KMS-11 (cell line): ENCODE results near the gene CCSER1.

Source experiments
- H2AFZ ChIP-seq: fragments of 200-600 bp; sonication (generic); 2 replicates; pipeline ENCODE4 v1.6.1; 2016; ENCODE audit warnings: antibody characterized with exemption, mixed run types, low read depth
- H3K27ac ChIP-seq: fragments of 200-600 bp; sonication (generic); 2 replicates; pipeline ENCODE4 v1.6.1; 2016; ENCODE audit warnings: mild to moderate bottlenecking, mixed run types
- H3K27me3 ChIP-seq: fragments of 200-600 bp; sonication (generic); 2 replicates; pipeline ENCODE4 v1.6.1; 2017; ENCODE audit warnings: mild to moderate bottlenecking, low read depth, mixed run types, moderate library complexity; ENCODE audit not compliant: insufficient read depth
- H3K36me3 ChIP-seq: fragments of 200-600 bp; sonication (generic); 2 replicates; pipeline ENCODE4 v1.6.1; 2017; ENCODE audit warnings: mild to moderate bottlenecking, mixed run types; ENCODE audit not compliant: insufficient read depth
- H3K4me1 ChIP-seq: fragments of 200-600 bp; sonication (generic); 2 replicates; pipeline ENCODE4 v1.6.1; 2016; ENCODE audit warnings: mild to moderate bottlenecking, low read depth, mixed run types; ENCODE audit not compliant: poor library complexity, severe bottlenecking
- H3K4me2 ChIP-seq: fragments of 200-600 bp; sonication (generic); 2 replicates; pipeline ENCODE4 v1.7.0; 2016; ENCODE audit warnings: mild to moderate bottlenecking, mixed run types
- H3K4me3 ChIP-seq: fragments of 200-600 bp; sonication (generic); IDR thresholded peaks from 2 replicates; pipeline ENCODE4 v1.6.1; 2017; ENCODE audit warnings: low read depth, low read length, mixed read lengths; ENCODE audit not compliant: insufficient read depth
- H3K79me2 ChIP-seq: fragments of 200-600 bp; sonication (generic); 2 replicates; pipeline ENCODE4 v1.6.1; 2016; ENCODE audit warnings: low read depth, mixed run types; ENCODE audit not compliant: insufficient read depth
- H3K9ac ChIP-seq: fragments of 200-600 bp; sonication (generic); 2 replicates; pipeline ENCODE4 v1.6.1; 2016; ENCODE audit warnings: mild to moderate bottlenecking, mixed run types
- H4K20me1 ChIP-seq: fragments of 200-600 bp; sonication (generic); 2 replicates; pipeline ENCODE4 v1.6.1; 2016; ENCODE audit warnings: mild to moderate bottlenecking, mixed run types; ENCODE audit not compliant: insufficient read depth
- CTCF ChIP-seq: fragments of 200-600 bp; sonication (generic); conservative IDR thresholded peaks from 2 replicates; pipeline ENCODE4 v1.6.1; 2017; ENCODE audit warnings: low read depth, mild to moderate bottlenecking, antibody characterized with exemption, low read length, moderate library complexity, mixed read lengths

CCSER1 gene

GRCh38 chr4:91268913-91269312 is 1141.7 kb downstream of the CCSER1 start:
- Histone ChIP-seq H3K4me1 (no peaks in the 10 kb centered on the region), H3K27ac (no peak overlapping the region), H3K4me3 (no peak overlapping the region), H3K4me2 (no peak overlapping the region), H2AFZ (no peak overlapping the region), H3K27me3 (no peaks in the 10 kb centered on the region), H3K9ac (no peak overlapping the region), H3K79me2 (no peaks in the 10 kb centered on the region), H3K36me3 (no peaks in the 10 kb centered on the region), H4K20me1 (no peaks in the 10 kb centered on the region)
- TF ChIP-seq CTCF, result no peak

- Histone ChIP-seq H3K27ac (no peak overlapping the region), H3K4me3 (no peak overlapping the region), H3K4me2 (no peak overlapping the region), H3K4me1 (no peaks in the 10 kb centered on the region), H3K9ac (no peak overlapping the region), H3K27me3 (no peaks in the 10 kb centered on the region), H4K20me1 (no peaks in the 10 kb centered on the region), H3K36me3 (no peaks in the 10 kb centered on the region), H2AFZ (no peak overlapping the region), H3K79me2 (no peaks in the 10 kb centered on the region)
- TF ChIP-seq CTCF, result no peak
Observed at GRCh38 chr4:91279899-91280298, 1152.7 kb downstream of the CCSER1 start.

DNA sequence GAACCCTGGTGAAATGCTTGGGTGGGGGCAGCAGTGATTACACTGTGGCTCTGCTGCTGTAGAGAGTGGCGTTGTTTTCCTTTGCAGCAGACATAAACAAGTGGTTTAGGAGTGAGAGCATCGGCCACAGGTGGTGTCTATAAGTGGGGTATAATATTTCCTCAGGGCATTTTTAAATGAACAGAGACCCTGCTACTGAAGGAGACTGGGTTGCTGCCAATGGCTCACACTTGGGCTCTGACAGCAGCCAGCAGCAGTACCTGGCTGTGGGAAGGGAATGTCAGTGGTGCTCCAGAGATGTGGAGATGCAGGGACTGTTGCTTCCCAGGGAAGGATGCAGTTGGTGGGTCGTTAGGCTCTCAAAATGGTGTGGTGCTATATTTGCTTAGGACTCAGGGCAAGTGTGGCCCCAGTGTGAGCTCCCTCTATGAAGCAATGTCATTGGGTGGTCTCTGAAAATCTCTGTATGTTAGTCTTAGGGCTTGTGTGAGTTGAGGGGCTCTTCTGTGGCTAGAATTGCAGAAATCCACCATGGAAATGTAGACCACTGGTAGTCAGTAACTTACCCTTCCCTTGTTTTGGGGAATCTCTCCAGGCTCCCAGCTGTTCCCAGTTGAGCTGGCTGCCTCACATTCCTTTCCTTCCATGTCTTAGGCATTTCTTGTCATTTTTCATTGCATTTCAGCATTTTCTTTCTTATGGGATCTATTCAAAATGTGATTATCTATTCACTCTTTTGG is 1153.5 kb downstream of the CCSER1 start:
- Histone ChIP-seq H4K20me1 (no peaks in the 10 kb centered on the region), H2AFZ (no peak overlapping the region), H3K4me1 (no peaks in the 10 kb centered on the region), H3K36me3 (no peaks in the 10 kb centered on the region), H3K27me3 (no peaks in the 10 kb centered on the region), H3K9ac (no peak overlapping the region), H3K4me2 (no peak overlapping the region), H3K27ac (no peak overlapping the region), H3K4me3 (no peak overlapping the region), H3K79me2 (no peaks in the 10 kb centered on the region)
- no peak for TF ChIP-seq CTCF

- H4K20me1 ChIP-seq, result no peaks in the 10 kb centered on the region
- no peak overlapping the region for H3K4me2 ChIP-seq
- TF ChIP-seq CTCF, result no peak
- H3K36me3 ChIP-seq, result no peaks in the 10 kb centered on the region
- H3K79me2 ChIP-seq, result no peaks in the 10 kb centered on the region
- no peak overlapping the region for H3K27ac ChIP-seq
- no peaks in the 10 kb centered on the region for H3K4me1 ChIP-seq
- H3K4me3 ChIP-seq, result no peak overlapping the region
- no peak overlapping the region for H3K9ac ChIP-seq
- H2AFZ ChIP-seq, result no peak overlapping the region
- no peaks in the 10 kb centered on the region for H3K27me3 ChIP-seq
Observed at GRCh38 chr4:91282217-91282616, 1155.0 kb downstream of the CCSER1 start.
